ENCODE data around the gene ATP1A3.
"Not testable (repeated sequence)": the region's sequence is repeated elsewhere in the genome, so short reads cannot be mapped to it uniquely, and the experiment has no call there.

Gene ATP1A3

DNA sequence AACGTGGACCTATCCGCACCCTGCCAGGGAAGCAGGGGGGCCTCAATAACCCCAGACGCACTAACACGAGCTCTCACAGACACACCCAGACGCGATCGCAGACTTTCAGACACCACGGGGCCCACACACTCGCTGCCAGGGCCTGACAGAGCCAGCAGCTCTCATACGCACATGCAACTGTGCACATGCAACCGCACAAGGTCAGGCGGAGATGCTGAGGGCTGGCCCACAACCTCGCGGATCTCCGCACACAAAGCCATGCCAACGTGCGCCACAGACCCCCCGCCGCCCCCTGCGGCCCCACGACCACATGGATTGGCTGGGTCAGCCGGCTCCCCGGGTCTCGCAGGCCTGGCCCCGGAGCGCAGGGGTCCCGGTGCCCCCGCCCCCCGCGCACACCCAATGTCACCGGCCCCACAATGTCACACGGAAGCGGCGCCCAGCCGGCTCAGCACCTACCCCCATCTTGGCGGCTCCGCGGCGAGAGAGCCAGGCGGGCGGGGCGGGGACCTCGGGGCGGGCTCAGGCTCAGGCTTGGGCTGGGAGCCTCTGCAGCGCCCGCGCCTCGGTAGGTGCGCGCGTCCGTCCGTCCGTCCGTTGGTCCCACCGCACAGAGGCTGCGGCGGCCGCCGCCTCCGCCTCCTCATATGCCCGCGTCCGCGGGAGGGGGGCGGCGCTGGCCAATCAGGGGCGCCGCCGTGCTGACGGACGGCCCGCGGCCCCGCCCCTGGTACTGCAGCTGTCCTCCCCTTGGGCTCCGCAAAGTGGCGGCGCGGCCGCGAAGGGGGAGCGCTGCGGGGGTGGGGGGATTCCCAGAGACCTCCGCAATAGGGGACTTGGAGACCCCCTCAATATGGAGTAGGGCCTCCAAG lies at the start of gene ATP1A3:
Gene ATP1A3, minus strand, starts transcription at position 619 of the 872 bp plus-strand sequence. Its CDS starts 154 bp downstream, at position 465.
- DNase-seq (ENCODE audit: low read depth) = peak; percentile 41

DNA sequence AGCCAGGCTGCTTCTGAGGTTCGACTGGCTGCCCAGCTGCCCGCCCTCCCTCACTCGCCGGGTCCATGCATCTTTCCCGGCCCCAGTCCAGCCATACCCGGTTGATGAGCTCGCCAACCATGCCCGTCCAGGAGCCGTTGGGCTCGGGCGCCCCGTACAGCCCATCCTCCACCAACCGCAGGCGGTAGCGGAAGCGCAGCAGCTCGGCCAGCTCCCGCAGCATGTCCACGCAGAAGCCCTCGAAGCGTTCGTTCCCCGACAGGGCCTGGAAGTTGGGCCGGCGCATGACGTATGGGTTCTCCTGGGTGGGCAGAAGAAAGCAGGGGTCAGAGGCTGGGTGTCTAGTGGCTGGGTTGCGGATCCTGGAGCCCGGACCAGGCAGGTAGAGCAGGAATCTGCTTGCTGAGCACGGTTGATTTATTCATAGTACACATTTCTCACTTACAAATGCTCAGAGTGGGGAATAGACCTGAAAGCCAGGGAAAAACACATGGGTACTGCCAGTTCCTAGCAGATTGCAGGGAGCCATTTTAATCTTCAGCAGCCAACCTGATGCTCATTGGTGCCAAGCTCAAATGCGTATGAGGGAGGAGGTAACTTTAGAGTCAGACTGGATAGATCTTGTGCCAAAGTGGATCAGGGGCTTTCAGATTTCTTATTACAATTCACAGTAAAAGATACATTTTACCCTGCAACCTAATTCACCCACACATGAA lies 48.6 kb upstream of the ATP1A3 start:
- DNase-seq (ENCODE audit: low read depth) = no peak

DNA sequence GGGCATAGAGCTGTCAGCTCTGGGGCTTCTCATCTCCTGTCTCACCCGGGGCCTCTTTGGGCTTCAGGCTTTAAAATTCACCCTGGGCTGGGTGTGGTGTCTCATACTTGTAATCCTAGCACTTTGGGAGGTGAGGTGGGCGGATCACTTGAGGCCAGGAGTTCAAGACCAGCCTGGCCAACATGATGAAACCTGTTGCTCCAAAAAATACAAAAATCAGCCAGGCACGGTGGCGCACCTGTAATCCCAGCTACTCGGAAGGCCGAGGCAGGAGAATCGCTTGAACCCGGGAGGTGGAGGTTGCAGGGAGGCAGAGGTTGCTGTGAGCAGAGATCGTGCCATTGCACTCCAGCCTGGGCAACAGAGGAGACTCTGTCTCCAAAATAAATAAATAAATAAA lies 46.5 kb upstream of the ATP1A3 start:
- DNase-seq (ENCODE audit: low read depth) = not testable (repeated sequence)

DNA sequence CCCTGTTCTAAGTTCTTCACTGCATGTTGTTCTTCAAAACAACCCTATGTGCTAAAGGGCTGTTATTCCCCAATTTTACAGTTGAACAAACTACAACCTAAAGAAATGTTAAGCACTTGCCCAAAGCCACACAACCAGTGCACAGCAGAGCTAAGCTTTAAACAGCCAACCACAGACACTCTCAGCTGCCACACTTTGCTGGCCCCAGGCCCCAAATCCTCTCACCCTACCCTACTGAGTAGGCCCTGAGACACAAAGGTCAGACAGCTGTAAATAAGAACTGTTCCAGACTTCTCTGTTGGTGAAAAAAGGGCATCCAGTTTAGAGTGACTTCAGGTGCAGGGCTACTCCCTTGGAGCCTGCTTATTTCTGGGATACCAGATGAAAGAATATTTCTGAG lies 46.0 kb upstream of the ATP1A3 start:
- no peak for DNase-seq (ENCODE audit: low read depth)

DNA sequence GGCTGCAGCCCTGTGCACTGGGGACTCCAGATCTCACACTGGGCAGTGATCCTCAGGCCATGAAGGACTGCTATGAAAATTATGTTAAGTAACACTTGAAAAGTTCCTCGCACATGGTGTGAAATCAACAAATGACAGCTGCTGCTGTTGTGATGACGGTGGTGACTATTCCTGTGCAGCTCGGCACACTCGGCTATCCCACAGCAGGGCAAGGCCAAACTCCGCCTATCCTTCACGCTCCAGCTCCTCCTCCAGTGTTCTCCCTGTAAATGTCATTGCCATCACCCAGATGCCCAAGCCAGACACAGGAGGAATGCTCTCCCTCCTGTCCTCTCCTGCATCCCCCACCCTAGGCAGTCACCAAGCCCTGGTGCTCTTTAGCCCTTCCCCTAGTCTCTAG lies 44.6 kb upstream of the ATP1A3 start:
- DNase-seq (ENCODE audit: low read depth) = no peak

DNA sequence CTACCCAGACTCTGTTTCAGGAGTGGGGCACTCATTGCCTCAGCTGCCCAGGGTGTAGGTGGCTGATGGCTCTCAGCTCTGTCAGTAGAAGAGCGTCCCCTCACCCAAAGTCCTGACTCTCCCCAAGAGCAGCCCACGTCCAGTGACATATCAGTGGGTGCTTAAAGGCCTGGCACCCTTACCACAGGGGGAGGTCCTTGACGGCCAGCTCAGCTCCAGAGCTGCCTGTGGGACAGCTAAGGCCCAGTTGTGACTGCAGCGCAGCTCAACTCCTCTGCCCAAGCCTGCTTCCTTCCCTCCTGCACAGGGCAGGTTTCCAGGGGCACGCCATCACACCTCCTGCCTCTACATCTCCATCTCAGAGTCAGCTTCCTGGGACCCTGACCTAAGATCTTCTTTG lies 43.6 kb upstream of the ATP1A3 start:
- DNase-seq (ENCODE audit: low read depth) = no peak

DNA sequence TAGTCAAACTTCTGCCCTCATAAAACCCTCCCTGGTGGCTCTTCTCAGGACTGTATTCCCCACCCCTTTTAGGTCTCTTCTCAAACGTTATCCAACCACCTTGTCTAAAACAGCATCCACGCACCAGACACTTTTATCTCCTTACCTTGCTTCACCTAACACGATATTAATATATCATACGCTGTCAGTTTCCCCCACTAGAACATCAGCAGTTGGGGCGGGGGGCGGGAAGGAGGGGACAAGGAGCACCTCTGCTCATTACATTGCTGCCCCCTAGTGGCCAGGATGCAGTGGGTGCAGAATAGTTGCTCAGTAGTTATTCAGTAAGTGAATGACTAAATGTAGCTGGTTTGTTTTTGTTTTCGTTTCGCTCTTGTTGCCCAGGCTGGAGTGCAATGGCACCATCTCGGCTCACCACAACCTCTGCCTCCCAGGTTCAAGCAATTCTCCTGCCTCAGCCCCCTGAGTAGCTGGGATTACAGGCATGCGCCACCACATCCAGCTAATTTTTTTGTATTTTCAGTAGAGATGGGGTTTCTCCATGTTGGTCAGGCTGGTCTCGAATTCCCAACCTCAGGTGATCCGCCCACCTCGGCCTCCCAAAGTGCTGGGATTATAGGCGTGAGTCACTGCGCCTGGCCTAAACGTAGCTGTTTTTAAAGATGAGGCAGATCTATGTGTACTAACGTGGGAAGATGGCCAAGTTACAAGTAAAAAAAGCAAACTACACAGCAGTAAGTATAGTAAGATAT lies 40.8 kb upstream of the ATP1A3 start:
- peak; percentile 49 for DNase-seq (ENCODE audit: low read depth)

DNA sequence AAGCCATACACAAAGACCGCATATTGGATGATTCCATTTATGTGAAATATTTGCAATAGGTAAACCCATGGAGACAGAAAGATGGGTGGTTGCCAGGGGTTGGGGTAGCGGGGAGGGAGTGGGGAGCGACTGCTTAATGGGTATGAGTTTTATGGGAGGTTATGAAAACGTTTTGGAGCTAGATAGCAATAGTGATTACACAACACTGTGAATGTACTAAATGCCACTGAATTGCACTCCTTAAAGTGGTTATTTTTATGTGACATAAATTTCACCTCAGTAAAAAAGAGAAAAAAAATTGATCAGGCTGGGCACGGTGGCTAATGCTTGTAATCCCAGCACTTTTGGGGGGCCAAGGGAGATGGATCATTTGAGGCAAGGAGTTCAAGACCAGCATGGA lies 39.4 kb upstream of the ATP1A3 start:
- no peak for DNase-seq (ENCODE audit: low read depth)

DNA sequence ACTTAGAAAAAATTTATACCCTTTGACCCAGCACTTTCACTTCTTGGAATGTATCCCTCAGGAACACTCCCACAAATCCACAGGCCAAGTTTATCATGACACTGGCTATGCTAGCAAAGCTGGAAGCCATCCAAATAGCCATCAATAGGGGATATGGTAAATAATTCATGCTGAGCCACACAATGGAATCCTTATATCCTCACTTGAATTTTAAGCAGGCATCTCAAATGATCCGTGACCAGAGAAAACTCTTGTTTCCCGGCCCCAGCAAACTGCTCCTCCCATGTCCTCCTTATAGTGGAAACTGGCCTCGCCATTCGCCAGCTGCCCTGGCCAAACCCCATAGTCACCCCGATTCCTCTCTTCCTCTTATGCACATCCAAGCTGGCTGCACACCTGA lies 38.4 kb upstream of the ATP1A3 start:
- DNase-seq (ENCODE audit: low read depth) = no peak

DNA sequence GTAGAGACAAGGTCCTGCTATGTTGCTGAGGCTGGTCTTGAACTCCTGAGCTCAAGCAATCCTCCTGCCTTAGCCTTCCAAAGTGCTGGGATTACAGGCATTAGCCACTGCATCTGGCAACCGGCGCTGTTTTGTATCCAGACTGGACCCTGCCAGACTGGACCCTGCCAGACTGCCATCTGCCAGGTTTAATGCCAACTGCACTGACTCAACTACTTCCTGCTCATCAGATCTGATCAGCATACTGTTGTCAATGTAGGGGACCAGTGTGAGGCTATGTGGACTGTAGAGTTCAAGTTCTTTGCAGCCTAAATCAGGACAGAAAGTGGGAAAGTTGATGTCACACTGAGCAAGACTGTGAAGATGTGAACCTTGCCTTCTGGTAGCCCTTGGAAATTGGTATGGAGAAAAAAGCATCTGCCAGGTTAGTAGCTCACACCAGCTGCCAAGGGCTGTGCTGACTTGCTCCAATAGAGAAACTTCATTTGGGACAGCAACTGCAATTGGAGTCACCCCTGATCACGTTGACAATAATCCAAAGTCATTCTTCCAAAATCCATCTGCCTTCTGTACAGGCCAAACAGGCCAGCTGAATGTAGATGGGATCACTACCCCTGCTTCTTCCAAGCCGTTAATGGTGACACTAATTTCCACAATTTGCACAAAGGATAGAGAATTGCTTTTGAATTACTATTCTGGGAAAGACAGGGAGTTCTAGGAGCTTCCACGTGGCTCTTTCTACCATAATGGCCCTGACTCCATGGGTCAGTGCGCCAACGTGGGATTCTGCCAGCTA lies 36.8 kb upstream of the ATP1A3 start:
- no peak for DNase-seq (ENCODE audit: low read depth)

DNA sequence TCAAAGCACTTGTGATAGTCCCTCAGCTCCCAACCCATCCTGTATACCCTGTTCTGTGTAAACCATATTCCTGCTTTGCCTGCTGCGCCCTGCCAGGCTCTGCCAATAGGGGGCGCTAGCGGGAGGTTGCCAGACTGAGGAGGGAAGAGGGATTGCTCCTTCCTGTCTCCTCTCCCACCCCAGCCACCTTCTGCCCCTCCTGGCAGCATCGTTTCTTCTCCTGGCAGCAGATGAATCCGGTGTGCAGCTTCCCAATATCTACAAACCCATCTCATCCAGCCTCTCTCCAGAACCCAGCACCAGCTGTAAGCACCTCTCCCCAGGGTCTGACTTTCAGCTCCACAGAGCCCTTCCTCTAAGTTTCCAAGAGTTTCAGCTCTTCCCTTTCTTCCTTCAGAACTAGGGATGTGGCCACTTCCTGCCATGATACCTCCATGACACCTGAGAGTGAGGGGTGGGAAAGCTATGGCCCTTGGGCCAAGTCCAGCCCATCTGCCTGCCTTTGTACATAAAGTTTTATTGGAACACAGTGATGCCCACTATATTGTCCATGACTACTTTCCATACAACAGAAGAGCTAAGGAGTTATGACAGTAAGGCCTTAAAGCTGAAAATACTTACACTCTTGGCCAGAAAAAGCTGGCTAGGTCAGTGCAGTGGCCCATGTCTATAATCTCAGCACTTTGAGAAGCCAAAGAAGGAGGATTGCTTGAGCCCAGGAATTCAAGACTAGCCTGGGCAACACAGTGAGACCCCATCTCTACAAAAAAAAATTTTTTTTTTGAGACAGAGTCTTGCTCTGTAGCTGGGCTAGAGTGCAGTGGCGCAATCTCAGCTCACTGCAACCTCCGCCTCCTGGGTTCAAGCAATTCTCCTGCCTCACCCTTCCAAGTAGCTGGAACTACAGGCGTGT lies 34.5 kb upstream of the ATP1A3 start:
- peak; percentile 8 for DNase-seq (ENCODE audit: low read depth)

DNA sequence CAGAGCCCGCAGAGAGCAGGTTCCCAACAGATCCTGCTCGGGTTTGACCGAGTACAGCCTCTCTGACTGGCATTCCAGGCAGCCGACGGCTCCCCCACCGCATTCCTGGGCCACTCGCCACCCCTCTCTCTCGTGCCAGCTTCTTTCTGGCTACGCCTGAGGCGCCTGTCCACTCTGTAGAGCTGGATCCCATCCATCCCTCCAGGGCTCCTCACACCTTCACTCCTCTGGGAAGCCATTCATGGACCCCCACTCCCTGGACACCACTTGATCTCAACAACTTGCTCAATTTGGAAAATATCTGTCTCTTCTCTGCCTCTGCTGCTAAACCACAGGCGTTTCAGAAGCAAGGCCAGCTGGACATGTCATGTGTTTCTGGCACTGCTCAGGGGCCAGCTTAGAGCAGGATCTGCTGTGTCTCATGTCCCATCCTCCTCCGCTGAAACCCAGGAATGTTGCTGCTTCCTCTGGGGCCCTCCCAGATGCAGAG lies 30.6 kb upstream of the ATP1A3 start:
- no peak for DNase-seq (ENCODE audit: low read depth)

DNA sequence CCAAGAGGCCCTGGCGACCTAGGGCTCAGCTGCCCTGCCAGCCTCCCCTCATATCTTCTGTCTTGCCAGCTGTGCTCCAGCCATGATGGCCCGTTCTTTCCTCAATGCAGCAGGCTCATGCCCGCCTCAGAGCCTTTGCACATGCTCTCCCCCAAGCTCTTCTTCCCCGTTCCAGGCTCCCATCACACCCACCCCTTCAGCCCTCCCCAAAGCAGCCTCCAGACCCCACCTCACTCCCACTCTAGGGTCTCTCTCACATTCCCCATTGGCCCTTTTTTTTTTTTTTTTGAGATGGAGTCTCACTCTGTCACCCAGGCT lies 29.9 kb upstream of the ATP1A3 start:
- DNase-seq (ENCODE audit: low read depth) = no peak

DNA sequence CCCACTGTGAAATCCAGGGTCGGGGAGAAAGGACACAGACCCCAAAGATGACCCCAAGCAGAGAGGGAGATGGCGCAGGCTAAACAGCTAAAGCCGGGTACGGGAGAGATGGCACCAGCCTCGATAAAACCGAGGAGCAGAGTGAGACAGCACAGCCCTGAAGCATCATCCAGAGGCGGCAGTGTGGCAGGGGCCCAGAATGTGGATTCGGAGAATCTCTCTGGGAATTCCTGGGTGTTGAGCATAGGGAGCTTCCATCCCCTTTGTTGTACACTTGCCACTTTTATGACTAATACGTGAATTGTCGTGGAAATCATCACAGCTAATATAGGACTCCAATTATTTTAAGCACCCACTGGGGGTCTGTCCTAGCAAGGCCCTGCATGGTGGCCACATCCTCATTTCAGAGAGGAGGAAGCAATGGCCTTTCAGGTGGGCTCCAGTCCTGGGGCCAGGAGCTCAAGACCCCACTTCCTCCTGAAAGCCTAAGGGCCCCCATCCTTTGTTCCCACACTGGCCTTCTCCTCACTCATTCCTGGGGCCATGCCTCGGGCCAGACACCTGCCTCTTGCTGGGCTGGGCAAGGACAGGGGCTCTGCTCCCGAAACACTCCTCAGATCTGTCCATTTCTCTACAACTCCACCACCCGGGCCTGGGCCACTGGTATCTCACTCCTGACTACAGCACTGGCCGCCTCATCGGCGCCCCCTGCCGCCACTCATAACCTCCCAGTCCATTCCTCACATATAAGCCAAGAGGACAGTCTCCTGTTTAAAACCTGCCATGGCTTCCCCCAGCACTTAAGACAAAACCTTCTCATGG lies 29.3 kb upstream of the ATP1A3 start:
- DNase-seq (ENCODE audit: low read depth) = no peak

DNA sequence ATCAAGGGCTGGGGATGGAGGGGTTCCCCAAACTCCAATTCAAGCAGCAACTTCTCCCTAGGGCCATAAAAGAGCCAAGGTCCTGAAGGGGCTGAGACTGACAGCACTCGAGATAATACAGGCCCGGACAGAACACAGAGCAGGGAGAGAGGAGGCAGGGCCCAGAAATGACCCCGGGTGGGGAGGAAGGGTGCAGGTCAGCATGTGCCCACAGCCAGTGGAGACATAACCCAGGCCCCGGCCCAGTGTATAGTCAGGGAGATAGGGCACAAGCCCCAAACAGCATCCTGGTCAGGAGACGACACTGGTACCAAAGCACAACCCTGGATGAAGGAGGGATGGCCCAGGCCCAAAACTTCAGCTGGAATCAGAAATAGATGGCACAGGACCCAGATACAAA lies 28.6 kb upstream of the ATP1A3 start:
- DNase-seq (ENCODE audit: low read depth) = no peak

DNA sequence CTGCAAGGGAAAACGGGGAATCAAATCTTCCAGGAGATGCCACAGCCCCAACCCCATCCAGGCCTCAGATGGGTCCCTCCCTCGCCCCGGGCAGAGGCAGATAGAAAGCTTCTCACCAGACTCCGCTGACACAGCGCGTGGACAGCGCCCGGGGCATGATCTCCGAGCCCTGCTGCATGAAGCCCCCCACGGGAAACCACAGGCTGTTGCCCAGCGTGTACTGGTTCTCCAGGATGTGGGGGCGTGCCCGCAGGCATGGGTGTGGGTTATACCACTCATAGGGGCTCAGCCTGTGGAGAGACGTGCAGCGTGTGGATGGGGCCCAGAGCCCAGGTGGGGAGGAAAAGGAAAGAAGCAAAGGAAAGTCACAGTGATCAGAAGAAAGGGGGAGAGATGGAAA lies 27.2 kb upstream of the ATP1A3 start:
- no peak for DNase-seq (ENCODE audit: low read depth)

DNA sequence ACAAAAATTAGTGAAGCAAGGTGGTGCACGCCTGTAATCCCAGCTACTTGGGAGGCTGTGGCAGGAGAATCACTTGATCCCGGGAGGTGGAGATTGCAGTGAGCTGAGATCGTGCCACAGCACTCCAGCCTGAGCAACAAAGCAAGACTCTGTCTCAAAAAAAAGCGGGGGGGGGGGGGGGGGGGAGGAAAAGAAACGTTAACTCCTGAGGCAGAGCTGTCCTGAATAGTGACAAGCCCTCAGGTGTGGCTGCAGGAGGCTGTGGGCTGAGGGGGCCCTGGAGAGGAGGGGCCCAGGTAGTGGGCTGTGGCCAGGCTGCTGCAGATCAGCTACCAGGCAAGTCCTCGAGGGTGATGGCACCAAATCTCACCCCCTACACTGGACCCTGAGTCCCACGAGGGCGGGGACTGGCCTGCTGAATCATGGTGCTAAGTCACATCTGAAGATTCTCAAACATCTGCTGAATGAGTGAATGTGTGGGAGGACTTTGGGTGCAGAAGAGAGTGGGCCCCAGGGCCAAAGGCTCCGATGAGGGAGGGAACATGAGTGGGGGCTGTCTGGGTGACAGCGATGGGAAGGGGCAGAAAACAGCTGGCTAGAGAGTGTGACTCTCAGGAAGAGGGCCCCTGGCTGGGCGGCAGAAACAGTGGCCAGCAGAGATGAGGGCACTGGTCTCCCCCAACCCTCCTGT lies 24.6 kb upstream of the ATP1A3 start:
- DNase-seq (ENCODE audit: low read depth) = no peak

DNA sequence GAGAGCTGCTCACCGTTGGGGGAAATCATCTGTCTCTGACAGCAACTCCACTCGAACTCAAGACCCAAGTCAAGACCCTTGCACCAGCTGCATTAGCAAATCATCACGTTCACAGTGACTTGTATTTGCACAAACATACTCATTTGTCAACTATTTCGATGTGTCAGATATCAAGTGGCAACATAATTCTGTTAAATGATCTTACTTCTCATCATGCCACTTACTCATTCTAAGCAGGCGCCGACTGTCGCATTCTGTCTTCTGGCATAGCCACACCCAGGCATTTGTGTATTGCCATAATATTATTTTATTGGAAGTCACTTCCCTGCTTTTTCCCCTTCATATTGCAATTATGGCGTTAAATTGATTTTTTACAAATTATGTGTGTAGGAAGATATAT lies 23.0 kb upstream of the ATP1A3 start:
- no peak for DNase-seq (ENCODE audit: low read depth)

DNA sequence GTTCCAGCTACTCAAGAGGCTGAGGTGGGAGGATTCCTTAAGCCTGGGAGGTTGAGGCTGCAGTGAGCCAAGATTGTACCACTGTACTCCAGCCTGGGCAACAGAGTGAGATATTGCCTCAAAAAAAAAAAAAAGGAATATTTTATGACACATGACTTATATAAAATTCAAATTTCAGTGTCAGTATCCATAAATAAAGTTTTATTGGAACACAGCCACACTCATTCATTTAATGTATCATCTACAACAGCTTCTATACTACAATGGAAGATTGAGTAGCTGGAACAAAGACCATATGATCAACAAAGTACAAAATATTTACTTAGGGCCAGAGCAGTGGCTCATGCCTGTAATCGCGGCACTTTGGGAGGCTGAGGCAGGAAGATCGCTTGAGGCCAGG lies 18.7 kb upstream of the ATP1A3 start:
- not testable (repeated sequence) for DNase-seq (ENCODE audit: low read depth)
